KMS-11 (cell line): ENCODE measurements around the gene SCUBE1.

Source experiments
- H2AFZ ChIP-seq: fragments of 200-600 bp; sonication (generic); 2 replicates; pipeline ENCODE4 v1.6.1; 2016; ENCODE audit warnings: antibody characterized with exemption, mixed run types, low read depth
- H3K27ac ChIP-seq: fragments of 200-600 bp; sonication (generic); 2 replicates; pipeline ENCODE4 v1.6.1; 2016; ENCODE audit warnings: mild to moderate bottlenecking, mixed run types
- H3K27me3 ChIP-seq: fragments of 200-600 bp; sonication (generic); 2 replicates; pipeline ENCODE4 v1.6.1; 2017; ENCODE audit warnings: mild to moderate bottlenecking, low read depth, mixed run types, moderate library complexity; ENCODE audit not compliant: insufficient read depth
- H3K36me3 ChIP-seq: fragments of 200-600 bp; sonication (generic); 2 replicates; pipeline ENCODE4 v1.6.1; 2017; ENCODE audit warnings: mild to moderate bottlenecking, mixed run types; ENCODE audit not compliant: insufficient read depth
- H3K4me1 ChIP-seq: fragments of 200-600 bp; sonication (generic); 2 replicates; pipeline ENCODE4 v1.6.1; 2016; ENCODE audit warnings: mild to moderate bottlenecking, low read depth, mixed run types; ENCODE audit not compliant: poor library complexity, severe bottlenecking
- H3K4me2 ChIP-seq: fragments of 200-600 bp; sonication (generic); 2 replicates; pipeline ENCODE4 v1.7.0; 2016; ENCODE audit warnings: mild to moderate bottlenecking, mixed run types
- H3K4me3 ChIP-seq: fragments of 200-600 bp; sonication (generic); IDR thresholded peaks from 2 replicates; pipeline ENCODE4 v1.6.1; 2017; ENCODE audit warnings: low read depth, low read length, mixed read lengths; ENCODE audit not compliant: insufficient read depth
- H3K79me2 ChIP-seq: fragments of 200-600 bp; sonication (generic); 2 replicates; pipeline ENCODE4 v1.6.1; 2016; ENCODE audit warnings: low read depth, mixed run types; ENCODE audit not compliant: insufficient read depth
- H3K9ac ChIP-seq: fragments of 200-600 bp; sonication (generic); 2 replicates; pipeline ENCODE4 v1.6.1; 2016; ENCODE audit warnings: mild to moderate bottlenecking, mixed run types
- H4K20me1 ChIP-seq: fragments of 200-600 bp; sonication (generic); 2 replicates; pipeline ENCODE4 v1.6.1; 2016; ENCODE audit warnings: mild to moderate bottlenecking, mixed run types; ENCODE audit not compliant: insufficient read depth
- TF ChIP-seq, protein P1 (sequence below): fragments of 200-600 bp; sonication (generic); conservative IDR thresholded peaks from 2 replicates; pipeline ENCODE4 v1.6.1; 2017; ENCODE audit warnings: low read depth, mild to moderate bottlenecking, antibody characterized with exemption, low read length, moderate library complexity, mixed read lengths

SCUBE1 gene

GRCh38 chr22:43377548-43377895 lies 34.4 kb upstream of the SCUBE1 start:
- H4K20me1 ChIP-seq, result no peaks in the 10 kb centered on the region
- TF ChIP-seq, protein P1, sequence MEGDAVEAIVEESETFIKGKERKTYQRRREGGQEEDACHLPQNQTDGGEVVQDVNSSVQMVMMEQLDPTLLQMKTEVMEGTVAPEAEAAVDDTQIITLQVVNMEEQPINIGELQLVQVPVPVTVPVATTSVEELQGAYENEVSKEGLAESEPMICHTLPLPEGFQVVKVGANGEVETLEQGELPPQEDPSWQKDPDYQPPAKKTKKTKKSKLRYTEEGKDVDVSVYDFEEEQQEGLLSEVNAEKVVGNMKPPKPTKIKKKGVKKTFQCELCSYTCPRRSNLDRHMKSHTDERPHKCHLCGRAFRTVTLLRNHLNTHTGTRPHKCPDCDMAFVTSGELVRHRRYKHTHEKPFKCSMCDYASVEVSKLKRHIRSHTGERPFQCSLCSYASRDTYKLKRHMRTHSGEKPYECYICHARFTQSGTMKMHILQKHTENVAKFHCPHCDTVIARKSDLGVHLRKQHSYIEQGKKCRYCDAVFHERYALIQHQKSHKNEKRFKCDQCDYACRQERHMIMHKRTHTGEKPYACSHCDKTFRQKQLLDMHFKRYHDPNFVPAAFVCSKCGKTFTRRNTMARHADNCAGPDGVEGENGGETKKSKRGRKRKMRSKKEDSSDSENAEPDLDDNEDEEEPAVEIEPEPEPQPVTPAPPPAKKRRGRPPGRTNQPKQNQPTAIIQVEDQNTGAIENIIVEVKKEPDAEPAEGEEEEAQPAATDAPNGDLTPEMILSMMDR, result no peak
- no peak overlapping the region for H3K4me3 ChIP-seq
- H3K36me3 ChIP-seq, result no peaks in the 10 kb centered on the region
- H3K27ac ChIP-seq, result no peak overlapping the region
- no peak overlapping the region for H3K9ac ChIP-seq
- H2AFZ ChIP-seq, result no peak overlapping the region
- H3K27me3 ChIP-seq, result peaks cover 38% of the 10 kb centered on the region
- no peaks in the 10 kb centered on the region for H3K79me2 ChIP-seq
- peaks cover 18% of the 10 kb centered on the region for H3K4me1 ChIP-seq
- H3K4me2 ChIP-seq, result peak overlapping the region; percentile 82; the same call in 1 of the 2 replicates

- Histone ChIP-seq H3K9ac (no peak overlapping the region), H2AFZ (no peak overlapping the region), H3K4me3 (no peak overlapping the region), H4K20me1 (no peaks in the 10 kb centered on the region), H3K4me2 (peak overlapping the region; percentile 82; the same call in 1 of the 2 replicates), H3K36me3 (no peaks in the 10 kb centered on the region), H3K4me1 (peaks cover 18% of the 10 kb centered on the region), H3K27ac (no peak overlapping the region), H3K79me2 (no peaks in the 10 kb centered on the region), H3K27me3 (peaks cover 38% of the 10 kb centered on the region)
- TF ChIP-seq, protein P1, result no peak
These were observed 33.8 kb upstream of the SCUBE1 start for GRCh38 chr22:43376765-43377547.

- Histone ChIP-seq H3K79me2 (no peaks in the 10 kb centered on the region), H4K20me1 (no peaks in the 10 kb centered on the region), H3K36me3 (no peaks in the 10 kb centered on the region), H2AFZ (no peak overlapping the region), H3K27ac (no peak overlapping the region), H3K4me3 (no peak overlapping the region), H3K4me2 (no peak overlapping the region), H3K27me3 (peaks cover 42% of the 10 kb centered on the region), H3K9ac (no peak overlapping the region), H3K4me1 (peaks cover 18% of the 10 kb centered on the region)
- TF ChIP-seq, protein P1, result no peak
These were observed 32.8 kb upstream of the SCUBE1 start for GRCh38 chr22:43375951-43376455.

GRCh38 chr22:43370036-43370435 lies 26.9 kb upstream of the SCUBE1 start:
- TF ChIP-seq, protein P1, result no peak
- Histone ChIP-seq H3K4me2 (no peak overlapping the region), H2AFZ (no peak overlapping the region), H3K4me3 (no peak overlapping the region), H3K4me1 (no peaks in the 10 kb centered on the region), H3K27ac (no peak overlapping the region), H3K36me3 (no peaks in the 10 kb centered on the region), H3K9ac (no peak overlapping the region), H4K20me1 (no peaks in the 10 kb centered on the region), H3K79me2 (no peaks in the 10 kb centered on the region), H3K27me3 (peaks cover 38% of the 10 kb centered on the region; the same call in 1 of the 2 replicates)
